HG02885 (cell line): Measurements from ENCODE around the gene ZBTB20.

Source experiments
- ATAC-seq: cut with Tn5 transposase; IDR thresholded peaks from one replicate; pipeline ENCODE4 v1.9.1; 2021; ENCODE audit warnings: mild to moderate bottlenecking; ENCODE audit not compliant: unreplicated experiment, poor library complexity

The ZBTB20 gene

DNA sequence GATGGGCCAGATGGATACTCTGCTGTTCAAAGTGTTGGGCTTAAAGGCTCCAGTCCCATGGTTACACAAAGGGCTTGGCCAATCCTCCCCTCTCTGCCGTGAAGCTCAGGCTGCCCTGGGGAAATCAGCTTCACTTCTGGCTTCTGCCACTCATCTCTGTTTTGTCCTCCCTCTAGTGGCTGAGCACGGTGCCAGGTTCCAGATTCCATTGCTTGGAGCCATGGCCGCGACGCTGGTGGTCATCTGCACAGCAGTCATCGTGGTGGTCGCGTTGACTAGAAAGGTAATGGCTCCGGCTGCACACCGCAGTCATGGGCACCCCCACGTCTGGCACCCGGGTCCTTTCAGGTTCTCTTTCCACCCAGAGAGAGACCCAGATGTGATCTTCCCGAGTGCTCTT lies 847.7 kb downstream of the ZBTB20 start:
- no peak for ATAC-seq

DNA sequence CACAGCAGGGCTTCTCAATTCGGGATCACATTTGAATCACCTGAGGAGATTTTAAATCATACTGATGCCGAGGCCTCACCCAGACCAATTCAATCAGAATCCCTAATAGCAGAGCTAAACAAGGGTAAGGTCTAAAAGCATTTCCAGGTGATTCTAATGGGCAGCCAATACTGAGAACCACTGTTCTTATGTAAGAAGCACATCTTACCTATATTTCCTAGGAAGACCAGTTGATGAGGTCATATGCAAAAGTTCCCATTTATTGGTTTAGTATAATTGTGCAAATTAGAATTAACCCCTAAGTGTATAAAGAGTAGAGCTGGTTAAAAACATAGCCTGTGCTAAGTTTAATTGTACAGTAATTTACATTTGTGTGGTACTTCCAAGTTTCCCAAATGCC lies 851.1 kb downstream of the ZBTB20 start:
- no peak for ATAC-seq

DNA sequence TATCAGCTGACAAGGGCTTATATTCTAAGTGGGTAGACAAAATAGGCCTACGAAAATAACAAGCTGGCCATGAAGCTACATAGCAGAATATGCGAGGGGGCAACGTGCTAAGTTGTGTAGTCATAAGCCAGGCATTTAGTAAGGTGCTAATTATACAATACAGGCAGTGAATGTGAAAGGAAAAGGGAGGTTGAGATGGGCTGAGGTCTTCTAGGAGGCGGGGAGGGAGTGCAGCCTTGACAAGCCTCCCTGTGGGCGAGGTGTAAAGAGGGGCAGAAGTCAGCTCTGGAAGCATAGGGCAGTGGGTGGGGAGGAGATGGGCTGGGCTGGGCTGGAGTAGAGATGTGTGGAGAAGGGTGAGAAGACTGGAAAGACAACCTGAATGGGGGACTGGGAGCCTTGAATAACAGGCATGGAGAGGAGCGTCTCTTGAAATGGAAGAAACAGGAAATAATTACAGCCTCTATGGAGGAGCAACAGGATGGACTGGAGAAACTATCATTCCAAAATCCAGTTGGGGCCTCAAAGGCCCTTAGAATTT lies 852.1 kb downstream of the ZBTB20 start:
- no peak for ATAC-seq

DNA sequence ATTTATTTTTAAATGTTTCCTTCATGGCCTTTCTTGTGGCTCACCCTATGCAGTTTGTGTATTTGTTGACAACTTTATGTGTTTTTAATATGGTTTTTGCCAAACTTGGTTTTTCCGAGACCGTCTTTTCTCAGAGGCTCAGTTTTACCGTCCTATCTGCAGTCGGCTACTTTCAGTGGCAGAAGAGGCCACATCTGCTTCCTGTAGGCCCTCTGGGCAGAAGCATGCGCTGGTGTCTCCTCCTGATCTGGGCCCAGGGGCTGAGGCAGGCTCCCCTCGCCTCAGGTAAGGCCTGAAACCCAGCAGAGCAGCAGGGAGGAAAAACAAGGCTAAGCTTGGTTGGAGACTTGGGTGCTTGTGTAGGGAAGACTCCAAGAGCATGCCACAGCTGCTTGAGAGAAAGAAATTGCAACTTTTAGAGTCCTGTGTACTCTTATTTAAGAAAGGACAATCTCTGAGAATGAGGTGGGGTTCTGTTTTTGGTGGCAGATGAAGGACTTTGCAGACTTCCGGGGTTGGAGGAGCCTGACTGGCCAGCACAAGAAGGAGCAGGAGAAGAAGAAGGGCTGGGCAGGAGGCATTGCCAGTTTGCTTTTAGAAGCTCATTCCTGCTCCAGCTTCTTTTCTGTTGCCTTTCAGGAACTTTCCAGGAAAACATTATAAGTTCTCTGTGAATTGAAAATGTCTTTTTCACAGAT lies 853.1 kb downstream of the ZBTB20 start, which contains the start of gene TIGIT:
Gene TIGIT (plus strand): TSS at position 191 of the 698 bp plus-strand sequence. CDS start 34 bp downstream, at position 225.
- no peak for ATAC-seq

DNA sequence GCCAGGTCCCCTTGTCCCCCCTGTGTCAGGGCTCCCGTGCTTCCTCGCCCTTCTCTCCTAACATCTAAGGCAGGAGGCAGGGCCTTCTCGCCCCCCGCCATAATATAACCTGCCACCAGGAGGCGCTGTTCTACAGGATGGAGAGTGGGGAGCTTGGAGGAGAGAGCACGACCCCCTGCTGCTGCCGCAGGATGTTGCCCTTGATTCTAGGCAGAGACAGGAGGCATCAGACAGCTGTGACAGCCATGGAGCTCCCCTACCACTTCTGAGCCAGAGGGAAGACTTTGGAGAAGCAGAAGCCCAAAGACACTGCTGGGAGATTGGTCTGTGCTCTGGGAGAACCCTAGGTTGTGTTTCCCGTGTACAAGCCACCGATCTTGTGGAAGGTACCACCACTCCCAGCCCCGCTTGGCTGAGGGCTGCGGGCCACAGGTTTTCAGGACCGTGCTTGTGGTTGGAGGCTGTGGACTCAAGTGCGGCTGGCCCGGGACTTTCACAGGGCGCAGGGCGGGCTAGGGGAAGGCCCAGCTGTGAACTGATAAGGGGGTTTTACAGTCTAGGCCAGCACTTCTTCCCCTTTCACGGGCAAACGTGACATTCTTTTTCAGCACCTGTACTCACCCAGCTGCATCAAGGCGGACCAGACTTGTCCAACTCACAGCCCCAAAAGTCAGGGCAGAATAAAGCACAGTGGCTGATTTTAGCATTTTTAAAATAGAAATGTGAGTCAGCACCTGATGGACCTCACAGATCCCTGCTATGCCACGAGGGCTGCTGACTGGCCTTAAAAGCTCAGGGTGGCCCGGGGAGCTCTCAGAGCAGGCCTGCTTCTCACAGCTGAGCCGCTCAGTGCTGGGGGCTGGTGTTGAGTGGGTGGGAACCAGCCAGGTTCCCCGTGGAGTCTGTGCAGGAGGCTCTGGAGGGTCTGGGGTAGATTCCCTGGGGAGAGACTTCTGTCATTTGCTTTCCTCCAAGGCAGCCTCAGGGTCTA lies 855.9 kb downstream of the ZBTB20 start:
- ATAC-seq = peak; percentile 89

DNA sequence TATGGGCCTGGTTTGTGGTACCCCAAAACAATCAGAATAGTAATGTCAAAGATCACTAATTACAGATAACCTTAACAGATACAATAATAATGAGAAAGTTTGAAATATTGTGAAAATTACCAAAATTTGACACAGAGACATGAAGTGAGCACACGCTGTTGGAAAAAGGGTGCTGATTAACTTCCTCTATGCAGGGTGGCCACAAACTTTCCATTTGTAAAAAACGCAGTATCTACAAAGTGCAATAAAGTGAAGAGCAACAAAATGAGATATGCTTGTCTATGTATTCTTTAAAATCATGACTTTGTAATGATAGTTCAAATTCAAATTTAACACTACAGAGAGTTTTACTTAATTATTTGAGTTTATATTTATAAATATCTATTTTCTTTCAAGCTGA lies 860.8 kb downstream of the ZBTB20 start:
- ATAC-seq = no peak

DNA sequence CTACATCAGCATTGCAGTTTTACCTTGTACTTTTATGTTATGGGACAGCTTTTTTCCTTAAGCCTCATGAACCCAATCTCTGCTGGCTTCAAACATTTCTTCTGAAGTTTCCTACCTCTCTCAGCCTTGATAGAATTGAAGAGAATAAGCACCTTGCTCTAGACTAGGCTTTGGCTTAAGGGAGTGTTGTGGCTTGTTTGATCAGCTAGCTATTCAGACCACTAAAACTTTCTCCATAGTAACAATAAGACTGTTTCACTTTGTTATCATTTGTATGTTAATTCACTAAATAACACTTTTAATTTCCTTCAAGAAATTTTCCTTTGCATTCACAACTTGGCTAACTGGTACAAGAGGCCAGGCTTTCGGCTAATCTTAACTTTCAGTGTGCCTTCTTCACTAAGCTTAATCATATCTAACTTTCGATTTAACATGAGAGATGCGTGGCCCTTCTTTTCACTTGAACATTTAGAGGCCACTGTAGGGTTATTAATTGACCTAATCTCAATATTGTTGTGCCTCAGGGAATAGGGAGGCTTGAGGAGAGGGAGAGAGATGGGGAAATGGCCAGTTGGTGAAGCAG lies 861.3 kb downstream of the ZBTB20 start:
- ATAC-seq = peak; percentile 54

DNA sequence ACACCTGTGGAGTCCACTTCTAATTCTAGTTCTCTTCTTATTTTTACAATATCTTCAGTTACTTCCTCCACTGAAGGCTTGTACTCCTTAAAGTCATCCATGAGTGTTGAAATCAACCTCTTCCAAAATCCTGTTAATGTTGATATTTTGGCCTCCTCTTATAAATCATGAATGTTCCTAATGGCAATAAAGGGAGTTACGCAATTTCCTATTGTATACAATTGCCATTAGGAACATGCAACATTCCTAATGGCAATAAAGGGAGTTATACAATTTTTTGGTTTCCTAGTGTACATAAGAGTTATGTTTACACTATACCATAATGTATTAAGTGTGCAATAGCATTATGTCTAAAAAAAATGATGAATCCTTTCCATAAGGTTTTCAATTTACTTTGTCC lies 862.4 kb downstream of the ZBTB20 start:
- no peak for ATAC-seq
